22Rv1 (cell line): ENCODE results near the gene SORCS2.

ENCODE experiments used
- CTCF ChIP-seq: fragments of 450-650 bp; IDR thresholded peaks from 2 replicates; pipeline ENCODE4 v1.5.1; 2017; ENCODE audit warnings: mild to moderate bottlenecking
- ZFX ChIP-seq: fragments of 450-650 bp; IDR thresholded peaks from 2 replicates; pipeline ENCODE4 v1.6.1; 2017; ENCODE audit warnings: antibody characterized with exemption, borderline replicate concordance

GRCh38 chr4:7626531-7626930, 434.2 kb downstream of the SORCS2 start:
- TF ChIP-seq ZFX: no peak
- no peak for TF ChIP-seq CTCF
